Astrocyte (in vitro differentiated cells and primary cell): ENCODE data around the gene PRKCE.

ENCODE experiments used
- EZH2 ChIP-seq: IDR thresholded peaks from 2 replicates; pipeline ENCODE4 v1.6.1; 2012; ENCODE audit warnings: mild to moderate bottlenecking, low read length, inconsistent platforms; ENCODE audit not compliant: insufficient read depth
- TF ChIP-seq, protein P1 (sequence below): IDR thresholded peaks from 2 replicates; pipeline ENCODE4 v1.5.1; 2011; ENCODE audit warnings: low read depth, mild to moderate bottlenecking, inconsistent platforms, low read length, moderate library complexity; ENCODE audit not compliant: insufficient read depth

DNA sequence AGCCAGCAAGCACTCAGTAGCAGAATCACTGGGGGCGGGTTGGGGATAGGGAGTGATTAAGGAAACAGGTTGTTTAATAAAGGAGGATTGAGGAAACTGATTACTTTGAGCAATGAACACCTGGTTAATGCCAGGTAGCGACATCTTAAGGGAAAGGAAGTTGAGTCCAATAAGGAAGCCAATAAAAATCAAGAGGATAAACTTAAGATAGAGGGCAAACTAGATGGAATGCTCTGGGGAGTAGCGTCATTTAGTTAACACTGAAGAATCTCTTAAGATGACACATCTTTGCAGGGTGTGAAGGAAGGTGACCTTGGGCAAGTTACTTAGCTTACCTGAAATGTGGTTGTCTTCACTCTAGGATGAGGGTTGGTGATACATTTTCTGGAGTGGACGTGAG, 242.7 kb downstream of the PRKCE start:
- TF ChIP-seq, protein P1, sequence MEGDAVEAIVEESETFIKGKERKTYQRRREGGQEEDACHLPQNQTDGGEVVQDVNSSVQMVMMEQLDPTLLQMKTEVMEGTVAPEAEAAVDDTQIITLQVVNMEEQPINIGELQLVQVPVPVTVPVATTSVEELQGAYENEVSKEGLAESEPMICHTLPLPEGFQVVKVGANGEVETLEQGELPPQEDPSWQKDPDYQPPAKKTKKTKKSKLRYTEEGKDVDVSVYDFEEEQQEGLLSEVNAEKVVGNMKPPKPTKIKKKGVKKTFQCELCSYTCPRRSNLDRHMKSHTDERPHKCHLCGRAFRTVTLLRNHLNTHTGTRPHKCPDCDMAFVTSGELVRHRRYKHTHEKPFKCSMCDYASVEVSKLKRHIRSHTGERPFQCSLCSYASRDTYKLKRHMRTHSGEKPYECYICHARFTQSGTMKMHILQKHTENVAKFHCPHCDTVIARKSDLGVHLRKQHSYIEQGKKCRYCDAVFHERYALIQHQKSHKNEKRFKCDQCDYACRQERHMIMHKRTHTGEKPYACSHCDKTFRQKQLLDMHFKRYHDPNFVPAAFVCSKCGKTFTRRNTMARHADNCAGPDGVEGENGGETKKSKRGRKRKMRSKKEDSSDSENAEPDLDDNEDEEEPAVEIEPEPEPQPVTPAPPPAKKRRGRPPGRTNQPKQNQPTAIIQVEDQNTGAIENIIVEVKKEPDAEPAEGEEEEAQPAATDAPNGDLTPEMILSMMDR = no peak
- TF ChIP-seq EZH2 = no peak
